Body of pancreas (tissue), 4 donors: ENCODE measurements around the gene PNMA6E.

ENCODE experiments used
- POLR2A ChIP-seq, 3 donors: fragments of 450-650 bp; IDR thresholded peaks; one replicate each; pipeline ENCODE4 v1.6.1; 2016; ENCODE audit warnings: antibody characterized with exemption in 3 of 3, mild to moderate bottlenecking in 2 of 3
- TF ChIP-seq, protein P1 (sequence below), 7 experiments: fragments of 450-650 bp in 4 of 7; fragments of 200-600 bp in 3 of 7; sonication (generic) in 3 of 7; IDR thresholded peaks; one replicate each; pipeline ENCODE4 v1.5.1; 2016 to 2019; ENCODE audit warnings: antibody characterized with exemption in 7 of 7

DNA sequence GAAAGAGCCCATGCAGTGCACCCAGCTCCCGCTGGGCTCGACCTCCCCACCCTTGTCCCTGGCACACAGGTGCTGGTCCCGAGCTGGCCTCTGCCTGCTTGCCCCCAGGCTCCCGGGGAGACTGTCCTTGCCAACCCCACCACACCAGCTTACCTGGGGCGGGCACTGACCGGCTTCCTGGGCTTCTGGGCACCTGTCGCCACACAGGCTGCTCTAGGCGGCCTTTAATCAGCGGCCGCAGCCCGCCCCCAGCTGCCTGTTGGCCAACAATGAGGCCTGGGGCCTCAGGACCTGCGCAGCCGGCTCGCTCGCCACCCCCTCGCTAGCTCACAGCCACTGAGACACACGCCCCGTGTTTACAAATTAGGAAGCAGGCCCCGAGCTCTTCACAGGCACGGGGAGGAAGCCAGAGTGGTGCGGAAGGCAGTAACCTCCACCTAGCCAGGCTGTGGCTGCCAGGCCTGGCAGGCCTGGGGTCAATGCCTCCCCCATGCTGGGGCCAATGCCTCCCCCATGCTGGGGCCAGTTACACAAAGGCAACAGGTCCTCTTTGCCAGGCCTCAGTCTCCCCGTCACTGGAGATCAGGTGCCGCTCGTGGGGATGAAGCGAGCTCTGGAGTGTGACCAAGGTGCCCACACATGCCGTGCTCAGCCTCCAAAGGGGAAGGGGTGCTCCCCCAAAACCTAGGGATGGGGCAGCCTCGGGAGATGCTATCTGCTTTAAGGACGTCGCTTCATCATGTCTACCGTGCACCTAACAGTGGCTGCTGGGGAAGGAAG is 44.9 kb upstream of the PNMA6E start, which contains the start of gene TREX2:
- TF ChIP-seq POLR2A (IDR thresholded peaks at IDR 0.05) = no peak
- TF ChIP-seq, protein P1, sequence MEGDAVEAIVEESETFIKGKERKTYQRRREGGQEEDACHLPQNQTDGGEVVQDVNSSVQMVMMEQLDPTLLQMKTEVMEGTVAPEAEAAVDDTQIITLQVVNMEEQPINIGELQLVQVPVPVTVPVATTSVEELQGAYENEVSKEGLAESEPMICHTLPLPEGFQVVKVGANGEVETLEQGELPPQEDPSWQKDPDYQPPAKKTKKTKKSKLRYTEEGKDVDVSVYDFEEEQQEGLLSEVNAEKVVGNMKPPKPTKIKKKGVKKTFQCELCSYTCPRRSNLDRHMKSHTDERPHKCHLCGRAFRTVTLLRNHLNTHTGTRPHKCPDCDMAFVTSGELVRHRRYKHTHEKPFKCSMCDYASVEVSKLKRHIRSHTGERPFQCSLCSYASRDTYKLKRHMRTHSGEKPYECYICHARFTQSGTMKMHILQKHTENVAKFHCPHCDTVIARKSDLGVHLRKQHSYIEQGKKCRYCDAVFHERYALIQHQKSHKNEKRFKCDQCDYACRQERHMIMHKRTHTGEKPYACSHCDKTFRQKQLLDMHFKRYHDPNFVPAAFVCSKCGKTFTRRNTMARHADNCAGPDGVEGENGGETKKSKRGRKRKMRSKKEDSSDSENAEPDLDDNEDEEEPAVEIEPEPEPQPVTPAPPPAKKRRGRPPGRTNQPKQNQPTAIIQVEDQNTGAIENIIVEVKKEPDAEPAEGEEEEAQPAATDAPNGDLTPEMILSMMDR (IDR thresholded peaks at IDR 0.05) = no peak
